Activated T-helper 2 cell treated with anti-CD3 and anti-CD28 coated beads, Interferon-gamma antibody, Interleukin-2, Interleukin-4, amounts not matched to agents 10 μg/mL and 5 μg/mL and 100 μg/mL, durations not matched to agents 14 hours and 24 hours and 36 hours (primary cell): ENCODE measurements around the gene SERPINA1. TPM values are rescaled to one million over a fixed set of nuclear protein-coding genes. Genes with fewer than 3 reads are reported as not detected.
"Not testable (repeated sequence)": the region's sequence is repeated elsewhere in the genome, so short reads cannot be mapped to it uniquely, and the experiment has no call there.

ENCODE experiments used
- DNase-seq: peaks from one replicate; pipeline ENCODE4 v3.0.0; 2021; ENCODE audit warnings: low spot score
- H3K27ac Mint-ChIP-seq: one replicate; pipeline ENCODE4 v1.8.0; 2021; ENCODE audit warnings: mixed read lengths
- H3K27me3 Mint-ChIP-seq: one replicate; pipeline ENCODE4 v1.8.0; 2021; ENCODE audit warnings: low read depth, mixed read lengths
- H3K36me3 Mint-ChIP-seq: one replicate; pipeline ENCODE4 v1.8.0; 2021; ENCODE audit warnings: low read depth, mixed read lengths
- H3K4me1 Mint-ChIP-seq: one replicate; pipeline ENCODE4 v1.8.0; 2021; ENCODE audit warnings: low read depth, mixed read lengths
- H3K4me3 Mint-ChIP-seq: one replicate; pipeline ENCODE4 v1.8.0; 2021; ENCODE audit warnings: low read depth, mild to moderate bottlenecking, moderate library complexity, mixed read lengths
- H3K9me3 Mint-ChIP-seq: one replicate; pipeline ENCODE4 v1.8.0; 2021; ENCODE audit warnings: mixed read lengths
- intact Hi-C: fragments of 100-400 bp; cut with micrococcal nuclease; formaldehyde crosslinking; loops from one replicate; pipeline ENCODE4 v1.15.1; 2023
- total RNA-seq: library from RNA; stranded (reverse); gene quantifications from 2 replicates; pipeline ENCODE4 v1.2.3, GENCODE V29; 2022

SERPINA1 gene
- total RNA-seq: 1.1 and 1.3 TPM in 2 replicates

DNA sequence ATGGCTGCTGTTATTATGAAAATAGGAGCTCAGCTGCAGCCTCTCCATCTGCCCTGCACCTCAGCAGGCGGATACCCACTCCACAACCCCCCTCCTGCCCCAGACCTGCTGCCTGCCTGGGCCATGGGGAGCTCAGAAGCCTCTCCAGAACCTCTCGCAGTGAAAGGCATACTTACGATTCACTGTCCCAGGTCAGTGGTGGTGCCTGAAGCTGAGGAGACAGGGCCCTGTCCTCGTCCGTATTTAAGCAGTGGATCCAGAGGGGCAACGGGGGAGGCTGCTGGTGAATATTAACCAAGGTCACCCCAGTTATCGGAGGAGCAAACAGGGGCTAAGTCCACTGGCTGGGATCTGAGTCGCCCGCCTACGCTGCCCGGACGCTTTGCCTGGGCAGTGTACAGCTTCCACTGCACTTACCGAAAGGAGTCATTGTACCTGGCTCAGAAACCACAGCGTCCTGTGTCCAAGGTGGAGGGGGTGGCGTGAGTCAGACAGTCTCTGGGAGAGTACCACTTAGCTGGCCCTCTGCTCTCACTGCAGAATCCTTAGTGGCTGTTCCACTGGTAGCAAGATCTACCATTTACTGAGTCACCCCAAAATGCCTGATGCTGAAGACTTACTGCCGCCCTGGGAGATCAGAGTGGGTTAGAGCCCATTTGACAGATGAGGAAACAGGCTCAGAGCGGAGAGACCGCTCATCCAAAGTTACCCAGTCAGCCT lies at the start of gene SERPINA1:
SERPINA1 (minus strand) TSS at position 219 of the 720 bp plus-strand sequence. CDS start 5,365 bp downstream, outside the sequence.
- Mint-ChIP-seq H3K4me1 (peaks cover 28% of the 10 kb centered on the region), H3K27me3 (no peaks in the 10 kb centered on the region), H3K9me3 (no peaks in the 10 kb centered on the region), H3K27ac (no peak within 1 kb of the TSS), H3K4me3 (no peak within 1 kb of the TSS), H3K36me3 (no peaks in the 10 kb centered on the region)
- no peak for DNase-seq
- intact Hi-C loops: no loop called here

DNA sequence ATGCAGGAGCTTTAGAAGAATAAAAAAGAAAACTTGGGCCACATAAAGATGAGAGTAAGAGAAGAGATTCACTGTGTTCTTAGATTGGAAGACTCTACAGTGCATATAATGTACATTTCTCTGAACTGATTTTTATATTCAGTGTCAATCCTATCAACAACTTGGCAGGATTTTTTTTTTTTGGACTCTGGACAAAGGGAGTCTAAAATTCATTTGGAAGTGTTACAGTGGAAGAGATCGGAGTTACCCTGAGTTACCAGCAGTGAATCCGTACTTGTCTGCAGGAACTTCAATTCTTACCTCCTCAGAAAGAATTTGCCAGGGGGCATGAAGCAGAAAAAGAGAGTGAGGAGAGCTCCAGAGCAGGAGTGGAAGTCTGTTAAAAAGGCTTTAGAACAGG lies 40.2 kb upstream of the SERPINA1 start:
- Mint-ChIP-seq H3K36me3 (no peaks in the 10 kb centered on the region), H3K4me1 (no peaks in the 10 kb centered on the region), H3K9me3 (no peaks in the 10 kb centered on the region), H3K27ac (no peak overlapping the region), H3K27me3 (peaks cover 15% of the 10 kb centered on the region), H3K4me3 (no peak overlapping the region)
- intact Hi-C loops: no loop called here
- DNase-seq: no peak

DNA sequence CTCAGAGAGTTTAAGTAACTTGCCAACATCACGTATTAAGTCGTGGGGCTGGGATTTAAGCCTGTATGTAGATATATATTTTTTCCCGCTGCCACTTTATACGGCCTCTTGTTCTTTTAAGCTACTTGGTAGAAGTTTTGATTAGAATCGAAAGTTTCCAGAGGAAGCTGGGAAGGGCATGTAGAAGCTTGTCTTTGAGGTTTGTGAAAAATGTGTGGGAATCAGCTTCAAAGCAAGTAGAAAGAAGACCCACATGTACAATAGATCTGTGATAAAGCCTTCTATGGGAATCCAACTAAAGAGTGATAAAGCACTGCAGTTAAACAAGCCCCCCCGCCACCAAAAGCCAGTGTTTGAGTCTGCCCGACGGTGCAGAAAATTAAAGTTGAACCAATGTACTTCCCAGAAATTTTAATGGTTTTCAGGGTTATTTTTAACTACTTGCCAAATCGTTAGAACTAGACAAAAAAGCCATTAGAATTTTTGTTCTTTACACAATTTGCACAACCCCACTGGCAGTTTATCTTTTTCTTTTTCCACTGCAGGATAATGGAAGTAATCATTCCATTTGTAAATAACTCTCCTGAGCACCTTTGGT lies 38.7 kb upstream of the SERPINA1 start:
- Mint-ChIP-seq H3K9me3 (no peaks in the 10 kb centered on the region), H3K27me3 (peaks cover 14% of the 10 kb centered on the region), H3K4me1 (peaks cover 2% of the 10 kb centered on the region), H3K4me3 (no peak overlapping the region), H3K27ac (no peak overlapping the region), H3K36me3 (no peaks in the 10 kb centered on the region)
- intact Hi-C loops: no loop called here
- no peak for DNase-seq

- H3K27me3 Mint-ChIP-seq: peaks cover 14% of the 10 kb centered on the region
- H3K4me3 Mint-ChIP-seq: no peak overlapping the region
- intact Hi-C loops: no loop called here
- no peaks in the 10 kb centered on the region for H3K9me3 Mint-ChIP-seq
- peaks cover 2% of the 10 kb centered on the region for H3K4me1 Mint-ChIP-seq
- no peak for DNase-seq
- no peak overlapping the region for H3K27ac Mint-ChIP-seq
- H3K36me3 Mint-ChIP-seq: no peaks in the 10 kb centered on the region
These were observed 38.1 kb upstream of the SERPINA1 start for GRCh38 chr14:94426526-94426925.

- peaks cover 18% of the 10 kb centered on the region for H3K27me3 Mint-ChIP-seq
- no peak for DNase-seq
- no peaks in the 10 kb centered on the region for H3K36me3 Mint-ChIP-seq
- no peak overlapping the region for H3K27ac Mint-ChIP-seq
- H3K4me1 Mint-ChIP-seq: peaks cover 2% of the 10 kb centered on the region
- intact Hi-C loops: no loop called here
- no peak overlapping the region for H3K4me3 Mint-ChIP-seq
- no peaks in the 10 kb centered on the region for H3K9me3 Mint-ChIP-seq
These were observed 36.0 kb upstream of the SERPINA1 start for GRCh38 chr14:94424371-94424770.

DNA sequence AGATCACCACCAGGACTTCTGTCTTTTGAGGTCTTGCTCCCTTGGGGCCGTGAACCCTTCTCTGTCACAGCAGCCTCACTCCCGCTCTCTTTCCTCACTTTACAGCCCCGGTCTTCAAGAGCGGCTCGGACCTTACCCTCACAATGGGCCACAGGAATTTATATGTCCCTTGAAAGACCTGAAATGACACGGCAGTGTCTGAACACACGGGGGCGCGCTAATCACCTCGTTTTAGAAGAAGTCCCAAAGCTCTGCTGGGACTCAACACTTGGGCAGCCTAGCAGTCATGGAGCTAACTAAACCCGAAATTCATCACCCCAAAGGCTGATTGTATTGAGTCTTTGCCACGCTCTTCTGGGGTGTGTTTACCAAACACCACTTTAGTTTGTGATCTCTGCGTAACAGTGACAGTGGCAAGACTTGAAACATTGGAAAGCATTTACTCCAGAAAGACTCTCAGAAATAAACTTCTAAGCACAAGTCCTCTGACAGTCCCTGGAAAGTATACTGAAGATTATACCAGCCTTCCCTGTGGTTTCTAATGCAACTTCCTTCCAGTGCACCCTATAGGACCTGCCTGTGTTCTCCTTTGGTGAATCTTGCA lies 35.2 kb upstream of the SERPINA1 start:
- intact Hi-C loops: no loop called here
- peak; percentile 26 for DNase-seq
- Mint-ChIP-seq H3K36me3 (no peaks in the 10 kb centered on the region), H3K27ac (no peak overlapping the region), H3K27me3 (peaks cover 12% of the 10 kb centered on the region), H3K4me3 (no peak overlapping the region), H3K9me3 (no peaks in the 10 kb centered on the region), H3K4me1 (peaks cover 2% of the 10 kb centered on the region)

GRCh38 chr14:94421316-94421715 lies 32.9 kb upstream of the SERPINA1 start:
- H3K4me3 Mint-ChIP-seq: no peak overlapping the region
- no peaks in the 10 kb centered on the region for H3K36me3 Mint-ChIP-seq
- H3K27ac Mint-ChIP-seq: no peak overlapping the region
- intact Hi-C loops: no loop called here
- H3K27me3 Mint-ChIP-seq: peaks cover 6% of the 10 kb centered on the region
- H3K4me1 Mint-ChIP-seq: peaks cover 2% of the 10 kb centered on the region
- H3K9me3 Mint-ChIP-seq: peaks cover 9% of the 10 kb centered on the region
- DNase-seq: no peak

DNA sequence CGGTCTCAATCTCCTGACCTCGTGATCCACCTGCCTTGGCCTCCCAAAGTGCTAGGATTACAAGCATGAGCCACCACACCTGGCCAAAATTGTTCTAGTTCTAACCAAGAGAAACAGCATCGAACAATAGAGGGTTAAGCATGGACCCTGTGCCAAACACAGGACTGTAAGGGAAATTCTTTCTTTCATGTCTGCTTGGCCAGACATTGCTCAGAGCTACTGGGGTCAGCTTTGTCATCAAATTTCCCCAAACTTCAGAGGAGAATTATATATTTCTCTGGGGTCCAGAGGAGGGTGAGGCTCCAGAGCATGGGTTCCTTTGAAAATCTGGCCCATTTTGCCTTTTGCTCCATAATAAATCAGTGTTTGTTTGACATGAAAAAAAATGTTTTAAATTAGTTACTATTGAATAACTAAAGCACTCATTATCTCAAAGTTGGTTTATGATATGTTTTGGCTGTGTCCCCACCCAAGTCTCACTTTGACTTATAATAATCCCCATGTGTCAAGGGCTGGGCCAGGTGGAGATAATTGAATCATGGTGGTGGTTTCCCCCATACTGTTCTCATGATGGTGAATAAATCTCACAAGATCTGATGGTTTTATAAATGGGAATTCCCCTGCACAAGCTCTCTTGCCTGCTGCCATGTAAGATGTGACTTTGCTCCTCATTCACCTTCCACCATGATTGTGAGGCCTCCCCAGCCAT lies 29.2 kb upstream of the SERPINA1 start:
- not testable (repeated sequence) for H3K27me3 Mint-ChIP-seq

GRCh38 chr14:94412671-94413638 lies 24.6 kb upstream of the SERPINA1 start:
- intact Hi-C loops: no loop called here
- DNase-seq: no peak
- H3K4me3 Mint-ChIP-seq: no peak overlapping the region
- no peaks in the 10 kb centered on the region for H3K4me1 Mint-ChIP-seq
- no peak overlapping the region for H3K27ac Mint-ChIP-seq
- H3K9me3 Mint-ChIP-seq: peaks cover 6% of the 10 kb centered on the region
- no peaks in the 10 kb centered on the region for H3K36me3 Mint-ChIP-seq
- peaks cover 5% of the 10 kb centered on the region for H3K27me3 Mint-ChIP-seq

More for the DNA sequence above, 29.2 kb upstream of the SERPINA1 start:
- DNase-seq, intact Hi-C loops, H3K4me3 Mint-ChIP-seq, H3K27ac Mint-ChIP-seq, H3K4me1 Mint-ChIP-seq, H3K36me3 Mint-ChIP-seq: not testable (repeated sequence)
- peaks cover 12% of the 10 kb centered on the region for H3K9me3 Mint-ChIP-seq

GRCh38 chr14:94411638-94412037 lies 23.2 kb upstream of the SERPINA1 start:
- Mint-ChIP-seq H3K9me3 (peaks cover 7% of the 10 kb centered on the region), H3K27me3 (peaks cover 5% of the 10 kb centered on the region), H3K4me3 (no peak overlapping the region), H3K36me3 (no peaks in the 10 kb centered on the region), H3K27ac (no peak overlapping the region), H3K4me1 (no peaks in the 10 kb centered on the region)
- no peak for DNase-seq
- intact Hi-C loops: no loop called here

- H3K36me3 Mint-ChIP-seq, H3K27ac Mint-ChIP-seq, H3K9me3 Mint-ChIP-seq, H3K27me3 Mint-ChIP-seq, H3K4me1 Mint-ChIP-seq, intact Hi-C loops, H3K4me3 Mint-ChIP-seq, DNase-seq: not testable (repeated sequence)
These were observed 21.0 kb upstream of the SERPINA1 start for GRCh38 chr14:94409430-94409829.

DNA sequence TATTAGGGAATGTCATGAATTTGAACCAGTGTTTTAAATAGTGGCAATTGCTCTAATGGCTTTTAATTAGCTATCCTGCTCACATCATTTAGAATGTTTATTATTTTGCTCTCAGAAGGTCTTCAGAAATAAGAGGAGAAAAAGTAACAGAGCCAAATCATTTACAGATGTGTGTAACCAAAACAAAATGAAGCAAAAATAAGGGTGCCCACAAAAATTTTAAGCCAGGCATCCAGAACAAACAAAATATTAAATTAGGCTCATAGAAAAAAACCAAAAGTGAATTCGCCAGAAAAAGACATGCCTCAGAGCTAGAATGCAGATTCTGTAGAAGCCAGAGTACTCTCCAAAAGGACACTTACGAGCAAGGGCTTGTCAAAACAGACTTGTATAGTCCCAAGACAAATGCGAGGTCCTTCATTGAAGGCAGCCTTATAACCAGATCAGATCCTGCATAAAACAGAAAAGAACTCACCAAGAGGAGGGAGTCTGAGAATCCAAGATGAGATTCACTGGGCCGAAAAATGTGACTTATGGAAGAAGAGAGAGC lies 20.2 kb upstream of the SERPINA1 start:
- Mint-ChIP-seq H3K4me3 (no peak overlapping the region), H3K4me1 (no peaks in the 10 kb centered on the region), H3K9me3 (peaks cover 3% of the 10 kb centered on the region), H3K27me3 (peaks cover 5% of the 10 kb centered on the region), H3K36me3 (no peaks in the 10 kb centered on the region), H3K27ac (no peak overlapping the region)
- intact Hi-C loops: no loop called here
- no peak for DNase-seq
